K562 (cell line): Measurements from ENCODE around the gene SLC26A6. TPM values are rescaled to one million over a fixed set of nuclear protein-coding genes. Genes with fewer than 3 reads are reported as not detected.

Experiments
- BCL6 ChIP-seq: fragments of 250-450 bp; sonication (Bioruptor Pico); IDR thresholded peaks from 2 replicates; pipeline ENCODE4 v1.4.0; 2020
- ETV1 ChIP-seq: fragments of 450-650 bp; conservative IDR thresholded peaks from 2 replicates; pipeline ENCODE4 v1.6.1; 2016; ENCODE audit warnings: missing genetic modification characterization, control low read depth, low read depth, missing compliant biosample characterization
- FOS ChIP-seq: IDR thresholded peaks from 3 replicates; pipeline ENCODE4 v1.6.1; 2011; ENCODE audit not compliant: insufficient read length; ENCODE audit errors: extremely low read depth
- KAT8 ChIP-seq: fragments of 450-650 bp; IDR thresholded peaks from 2 replicates; pipeline ENCODE4 v1.6.1; 2016; ENCODE audit warnings: low read depth, mild to moderate bottlenecking
- KLF6 ChIP-seq: fragments of 250-450 bp; sonication (Bioruptor Pico); IDR thresholded peaks from 2 replicates; pipeline ENCODE4 v1.4.0; 2020; ENCODE audit warnings: mild to moderate bottlenecking, moderate library complexity, borderline replicate concordance
- MECOM ChIP-seq: fragments of 250-450 bp; sonication (Bioruptor Pico); IDR thresholded peaks from 2 replicates; pipeline ENCODE4 v1.8.0; 2022; ENCODE audit warnings: inconsistent platforms
- MTA3 ChIP-seq: fragments of 450-650 bp; formaldehyde crosslinking; IDR thresholded peaks from 2 replicates; pipeline ENCODE4 v1.6.1; 2017; ENCODE audit warnings: mild to moderate bottlenecking, borderline replicate concordance
- NCOA1 ChIP-seq: fragments of 450-650 bp; IDR thresholded peaks from 2 replicates; pipeline ENCODE4 v1.6.1; 2016; ENCODE audit warnings: low read depth
- NR3C1 ChIP-seq: sonication (generic); formaldehyde crosslinking; IDR thresholded peaks from 2 replicates; pipeline ENCODE4 v1.8.1; 2022; ENCODE audit warnings: missing genetic modification reagents
- PCBP1 ChIP-seq: fragments of 200-400 bp; formaldehyde crosslinking; IDR thresholded peaks from 2 replicates; pipeline ENCODE4 v1.6.1; 2018; ENCODE audit warnings: mild to moderate bottlenecking, low read depth, low read length; ENCODE audit not compliant: poor library complexity, severe bottlenecking
- PHB ChIP-seq: fragments of 250-450 bp; sonication (Bioruptor Pico); IDR thresholded peaks from 2 replicates; pipeline ENCODE4 v1.5.0; 2021
- SMARCC2 ChIP-seq: fragments of 450-650 bp; IDR thresholded peaks from 2 replicates; pipeline ENCODE4 v1.6.1; 2017; ENCODE audit warnings: antibody characterized with exemption, moderate library complexity, mild to moderate bottlenecking, low read depth
- SP2 ChIP-seq: IDR thresholded peaks from 2 replicates; pipeline ENCODE4 v1.6.1; 2011; ENCODE audit warnings: mild to moderate bottlenecking, low read depth, low read length, moderate library complexity; ENCODE audit not compliant: poor library complexity, severe bottlenecking; ENCODE audit errors: extremely low read depth
- ZNF445 ChIP-seq: fragments of 250-450 bp; sonication (Bioruptor Pico); IDR thresholded peaks from 2 replicates; pipeline ENCODE4 v1.4.0; 2020; ENCODE audit warnings: low read depth, mild to moderate bottlenecking, moderate library complexity
- ZNF511 ChIP-seq: sonication (generic); formaldehyde crosslinking; IDR thresholded peaks from 2 replicates; pipeline ENCODE4 v1.8.0; 2022; ENCODE audit warnings: mild to moderate bottlenecking, missing genetic modification reagents
- ZNF766 ChIP-seq: fragments of 200-800 bp; sonication (Bioruptor generic); conservative IDR thresholded peaks from 2 replicates; pipeline ENCODE4 v1.6.1; 2016; ENCODE audit warnings: missing genetic modification characterization, missing compliant biosample characterization
- ZSCAN29 ChIP-seq: fragments of 450-650 bp; IDR thresholded peaks from 2 replicates; pipeline ENCODE4 v1.6.1; 2017
- polyA plus RNA-seq, 8 experiments: library from polyadenylated mRNA; depleted of rRNA in 4 of 8; stranded (reverse) in 5 of 8; unstranded in 3 of 8; fragments of >200 nt; fragmentation: Nextera tagmentation in 2 of 8; fragmentation: Illumina TruSeq in 1 of 8; extraction: Ambion mirVana in 2 of 8; extraction: Trizol in 1 of 8; gene quantifications; 2 replicates each; pipeline versions ENCODE4 v1.2.1 to v1.2.3, GENCODE V29; 2011 to 2014; ENCODE audit warnings: inconsistent platforms in 1 of 8, missing spikeins in 1 of 8
- total RNA-seq, 7 experiments: library from RNA; depleted of rRNA in 6 of 7; stranded (reverse); fragments of >200 nt in 6 of 7; fragmentation: Illumina TruSeq in 2 of 7; extraction: Trizol in 2 of 7; gene quantifications; 2 replicates each; pipeline versions ENCODE4 v1.2.1 to v1.2.3, GENCODE V29; 2011 to 2021; ENCODE audit warnings: low replicate concordance in 1 of 7
- TF ChIP-seq, protein P1 (sequence below): fragments of 450-650 bp; formaldehyde crosslinking; IDR thresholded peaks from 2 replicates; pipeline ENCODE4 v1.4.0; 2022; ENCODE audit warnings: missing genetic modification characterization
- TF ChIP-seq, protein P2 (sequence below): sonication (generic); formaldehyde crosslinking; IDR thresholded peaks from 2 replicates; pipeline ENCODE4 v1.8.0; 2022; ENCODE audit warnings: mild to moderate bottlenecking, missing genetic modification reagents
- TF ChIP-seq, protein P3 (sequence below): fragments of 250-450 bp; sonication (Bioruptor Pico); IDR thresholded peaks from 2 replicates; pipeline ENCODE4 v1.8.0; 2022; ENCODE audit warnings: inconsistent platforms
- TF ChIP-seq, protein P4 (sequence below): fragments of 250-450 bp; sonication (Bioruptor Pico); IDR thresholded peaks from 2 replicates; pipeline ENCODE4 v1.5.0; 2021

SLC26A6 gene
- total and polyA plus RNA-seq, 9 of the 15 experiments (the other 6 are each of a cell fraction or from before 2014, with no cell fraction given), result 2.1 to 27.2 (median 14.8) TPM

DNA sequence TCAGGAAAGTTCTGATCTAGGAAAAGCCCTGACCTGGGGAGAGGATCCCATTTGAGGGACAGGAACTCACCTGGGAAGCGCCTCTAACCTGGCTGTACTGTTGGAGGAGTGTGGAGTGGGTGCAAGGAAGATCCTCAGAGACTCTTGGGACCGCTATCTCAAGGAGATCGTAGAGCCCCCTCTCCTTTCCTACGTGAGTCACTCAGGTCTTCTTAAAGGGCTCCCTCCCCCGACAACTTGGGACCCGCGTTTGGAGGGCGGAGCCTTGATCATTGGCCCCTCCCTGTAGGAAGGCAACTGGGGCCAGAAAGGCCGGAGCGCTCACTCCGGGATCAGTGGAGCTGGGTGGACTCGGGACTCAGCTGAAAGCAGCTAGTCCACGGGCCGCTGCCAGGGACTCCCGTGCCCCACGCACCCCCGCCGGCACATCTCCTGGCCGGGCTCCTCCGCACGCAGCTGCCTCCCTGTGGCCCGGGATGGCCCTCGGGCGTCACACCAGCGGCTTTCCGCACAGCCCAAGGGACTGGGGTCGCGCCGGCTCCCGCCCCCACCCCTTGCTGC is 520 bp downstream of the SLC26A6 start (continued):
- no peak; the same call in 1 of the 2 replicates for TF ChIP-seq ZNF511 (CRISPR knock-in tag)
- TF ChIP-seq BCL6 (CRISPR knock-in tag), result no peak
- TF ChIP-seq PCBP1, result peak; percentile 23
- no peak for TF ChIP-seq MECOM (CRISPR knock-in tag)
- TF ChIP-seq, protein P1, sequence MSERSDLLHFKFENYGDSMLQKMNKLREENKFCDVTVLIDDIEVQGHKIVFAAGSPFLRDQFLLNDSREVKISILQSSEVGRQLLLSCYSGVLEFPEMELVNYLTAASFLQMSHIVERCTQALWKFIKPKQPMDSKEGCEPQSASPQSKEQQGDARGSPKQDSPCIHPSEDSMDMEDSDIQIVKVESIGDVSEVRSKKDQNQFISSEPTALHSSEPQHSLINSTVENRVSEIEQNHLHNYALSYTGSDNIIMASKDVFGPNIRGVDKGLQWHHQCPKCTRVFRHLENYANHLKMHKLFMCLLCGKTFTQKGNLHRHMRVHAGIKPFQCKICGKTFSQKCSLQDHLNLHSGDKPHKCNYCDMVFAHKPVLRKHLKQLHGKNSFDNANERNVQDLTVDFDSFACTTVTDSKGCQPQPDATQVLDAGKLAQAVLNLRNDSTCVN (CRISPR knock-in tag), result no peak
- TF ChIP-seq, protein P2, sequence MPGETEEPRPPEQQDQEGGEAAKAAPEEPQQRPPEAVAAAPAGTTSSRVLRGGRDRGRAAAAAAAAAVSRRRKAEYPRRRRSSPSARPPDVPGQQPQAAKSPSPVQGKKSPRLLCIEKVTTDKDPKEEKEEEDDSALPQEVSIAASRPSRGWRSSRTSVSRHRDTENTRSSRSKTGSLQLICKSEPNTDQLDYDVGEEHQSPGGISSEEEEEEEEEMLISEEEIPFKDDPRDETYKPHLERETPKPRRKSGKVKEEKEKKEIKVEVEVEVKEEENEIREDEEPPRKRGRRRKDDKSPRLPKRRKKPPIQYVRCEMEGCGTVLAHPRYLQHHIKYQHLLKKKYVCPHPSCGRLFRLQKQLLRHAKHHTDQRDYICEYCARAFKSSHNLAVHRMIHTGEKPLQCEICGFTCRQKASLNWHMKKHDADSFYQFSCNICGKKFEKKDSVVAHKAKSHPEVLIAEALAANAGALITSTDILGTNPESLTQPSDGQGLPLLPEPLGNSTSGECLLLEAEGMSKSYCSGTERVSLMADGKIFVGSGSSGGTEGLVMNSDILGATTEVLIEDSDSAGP (CRISPR knock-in tag), result 0 out of 2 replicates have a peak, but pooled peaks have one; percentile 35
- TF ChIP-seq FOS, result no peak
- TF ChIP-seq KAT8, result no peak
- no peak for TF ChIP-seq NCOA1
- TF ChIP-seq MTA3, result no peak
- no peak for TF ChIP-seq PHB (CRISPR knock-in tag)
- TF ChIP-seq NR3C1 (CRISPR knock-in tag), result no peak
- no peak for TF ChIP-seq KLF6 (CRISPR knock-in tag)
- TF ChIP-seq, protein P3, sequence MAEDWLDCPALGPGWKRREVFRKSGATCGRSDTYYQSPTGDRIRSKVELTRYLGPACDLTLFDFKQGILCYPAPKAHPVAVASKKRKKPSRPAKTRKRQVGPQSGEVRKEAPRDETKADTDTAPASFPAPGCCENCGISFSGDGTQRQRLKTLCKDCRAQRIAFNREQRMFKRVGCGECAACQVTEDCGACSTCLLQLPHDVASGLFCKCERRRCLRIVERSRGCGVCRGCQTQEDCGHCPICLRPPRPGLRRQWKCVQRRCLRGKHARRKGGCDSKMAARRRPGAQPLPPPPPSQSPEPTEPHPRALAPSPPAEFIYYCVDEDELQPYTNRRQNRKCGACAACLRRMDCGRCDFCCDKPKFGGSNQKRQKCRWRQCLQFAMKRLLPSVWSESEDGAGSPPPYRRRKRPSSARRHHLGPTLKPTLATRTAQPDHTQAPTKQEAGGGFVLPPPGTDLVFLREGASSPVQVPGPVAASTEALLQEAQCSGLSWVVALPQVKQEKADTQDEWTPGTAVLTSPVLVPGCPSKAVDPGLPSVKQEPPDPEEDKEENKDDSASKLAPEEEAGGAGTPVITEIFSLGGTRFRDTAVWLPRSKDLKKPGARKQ (CRISPR knock-in tag), result no peak
- no peak for TF ChIP-seq ZSCAN29
- TF ChIP-seq SMARCC2, result no peak
- no peak for TF ChIP-seq ZNF766 (CRISPR knock-in tag)
- TF ChIP-seq SP2, result no peak
- TF ChIP-seq, protein P4, sequence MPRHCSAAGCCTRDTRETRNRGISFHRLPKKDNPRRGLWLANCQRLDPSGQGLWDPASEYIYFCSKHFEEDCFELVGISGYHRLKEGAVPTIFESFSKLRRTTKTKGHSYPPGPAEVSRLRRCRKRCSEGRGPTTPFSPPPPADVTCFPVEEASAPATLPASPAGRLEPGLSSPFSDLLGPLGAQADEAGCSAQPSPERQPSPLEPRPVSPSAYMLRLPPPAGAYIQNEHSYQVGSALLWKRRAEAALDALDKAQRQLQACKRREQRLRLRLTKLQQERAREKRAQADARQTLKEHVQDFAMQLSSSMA (CRISPR knock-in tag), result no peak
- no peak for TF ChIP-seq ETV1
- TF ChIP-seq ZNF445 (CRISPR knock-in tag), result no peak
